ENCODE results near the gene TAP2.
A peak's percentile ranks its signal among the peaks of the same experiment; 100 is the strongest.

TAP2 gene

DNA sequence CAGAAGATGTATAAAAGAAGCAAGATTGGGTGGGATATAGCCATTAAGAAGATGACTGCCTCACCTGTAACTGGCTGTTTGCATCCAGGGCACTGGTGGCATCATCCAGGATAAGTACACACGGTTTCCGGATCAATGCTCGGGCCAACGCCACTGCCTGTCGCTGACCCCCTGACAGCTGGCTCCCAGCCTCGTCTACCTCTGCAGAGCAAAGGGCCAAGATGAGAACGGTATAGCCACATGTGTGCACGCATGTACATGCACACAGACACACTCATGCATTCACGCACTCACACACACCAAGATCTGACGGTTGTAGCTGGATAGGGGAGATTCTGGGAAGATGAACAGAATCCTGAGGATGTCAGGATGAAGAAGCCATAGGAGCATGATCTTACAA is 8.5 kb upstream of the TAP2 start:
- no peak overlapping the region for H3K4ac ChIP-seq (ENCODE audit: low read depth, low read length)
- peaks cover 9% of the 10 kb centered on the region for H3K27me3 ChIP-seq (ENCODE audit: insufficient read depth, low read length, poor library complexity)
- H3K4me1 ChIP-seq (ENCODE audit: control insufficient read depth, low read depth, low read length): no peaks in the 10 kb centered on the region
- no peak overlapping the region for H3K18ac ChIP-seq (ENCODE audit: low read length)
- H4K5ac ChIP-seq (ENCODE audit: low read length): no peak overlapping the region
- no peak overlapping the region for H2BK15ac ChIP-seq (replicated peaks; ENCODE audit: low read depth)
- no peak overlapping the region for H2BK120ac ChIP-seq (ENCODE audit: low read depth, low read length)
- H3K56ac ChIP-seq (ENCODE audit: low read length): no peak overlapping the region
- no peak overlapping the region for H3K4me3 ChIP-seq (ENCODE audit: low read length)
- H3K79me2 ChIP-seq (ENCODE audit: control insufficient read depth, insufficient read depth, low read length): no peaks in the 10 kb centered on the region
- no peaks in the 10 kb centered on the region for H3K36me3 ChIP-seq (ENCODE audit: control insufficient read depth, insufficient read depth, low read length)
- H3K27ac ChIP-seq (ENCODE audit: low read depth, low read length): no peak overlapping the region
- no peak overlapping the region for H2AK5ac ChIP-seq (ENCODE audit: low read length)
- WGBS (ENCODE audit: extremely low coverage, insufficient coverage, low lambda C conversion rate): no CpG with 5 or more reads among the region's 10 CpGs
- no peak overlapping the region for H2BK5ac ChIP-seq (ENCODE audit: low read length)
- no peak overlapping the region for H3K9ac ChIP-seq (ENCODE audit: low read length)
- no peak for DNase-seq
- H3K4me2 ChIP-seq (ENCODE audit: low read length): no peak overlapping the region
- no peak overlapping the region for H3K23ac ChIP-seq (ENCODE audit: low read length)
- H3K79me1 ChIP-seq (ENCODE audit: low read length): no peaks in the 10 kb centered on the region
- no peak overlapping the region for H4K8ac ChIP-seq (ENCODE audit: low read depth, low read length)

DNA sequence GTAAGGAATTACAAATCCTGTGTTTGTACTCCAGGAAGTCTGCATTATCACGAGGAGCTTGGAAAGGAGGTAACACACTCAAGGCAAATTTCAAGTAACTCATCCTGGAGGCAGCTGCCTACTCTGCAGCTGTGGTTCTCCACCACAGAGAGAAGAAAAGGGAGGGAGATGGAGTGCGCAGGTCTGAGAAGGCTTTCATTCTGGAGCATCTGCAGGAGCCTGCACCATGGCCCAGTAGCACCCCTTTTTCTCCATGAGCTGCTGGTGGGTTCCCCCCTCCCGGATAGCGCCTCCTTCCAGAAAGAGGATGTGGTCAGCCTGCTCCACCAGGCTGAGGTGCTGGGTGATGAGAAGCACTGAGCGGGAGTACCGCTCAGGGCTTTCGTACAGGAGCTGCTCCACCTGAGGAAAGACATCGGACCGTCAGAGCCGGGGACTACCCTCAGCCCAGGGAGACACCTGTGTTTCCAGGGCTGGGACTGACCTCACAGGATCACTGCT is 6.9 kb upstream of the TAP2 start:
- no peak overlapping the region for H3K27ac ChIP-seq (ENCODE audit: low read depth, low read length)
- no peaks in the 10 kb centered on the region for H3K79me2 ChIP-seq (ENCODE audit: control insufficient read depth, insufficient read depth, low read length)
- no peak overlapping the region for H3K56ac ChIP-seq (ENCODE audit: low read length)
- H3K4me3 ChIP-seq (ENCODE audit: low read length): no peak overlapping the region
- peaks cover 2% of the 10 kb centered on the region for H3K27me3 ChIP-seq (ENCODE audit: insufficient read depth, low read length, poor library complexity)
- no peak overlapping the region for H2BK15ac ChIP-seq (replicated peaks; ENCODE audit: low read depth)
- no peak overlapping the region for H3K9ac ChIP-seq (ENCODE audit: low read length)
- no peaks in the 10 kb centered on the region for H3K79me1 ChIP-seq (ENCODE audit: low read length)
- no peak overlapping the region for H2BK5ac ChIP-seq (ENCODE audit: low read length)
- no peak overlapping the region for H3K18ac ChIP-seq (ENCODE audit: low read length)
- no peak for DNase-seq
- WGBS (ENCODE audit: extremely low coverage, insufficient coverage, low lambda C conversion rate): no CpG with 5 or more reads among the region's 10 CpGs
- no peak overlapping the region for H4K5ac ChIP-seq (ENCODE audit: low read length)
- H3K36me3 ChIP-seq (ENCODE audit: control insufficient read depth, insufficient read depth, low read length): no peaks in the 10 kb centered on the region
- no peaks in the 10 kb centered on the region for H3K4me1 ChIP-seq (ENCODE audit: control insufficient read depth, low read depth, low read length)
- H2BK120ac ChIP-seq (ENCODE audit: low read depth, low read length): no peak overlapping the region
- no peak overlapping the region for H3K4ac ChIP-seq (ENCODE audit: low read depth, low read length)
- H4K8ac ChIP-seq (ENCODE audit: low read depth, low read length): no peak overlapping the region
- H3K4me2 ChIP-seq (ENCODE audit: low read length): no peak overlapping the region
- H2AK5ac ChIP-seq (ENCODE audit: low read length): no peak overlapping the region
- H3K23ac ChIP-seq (ENCODE audit: low read length): no peak overlapping the region

DNA sequence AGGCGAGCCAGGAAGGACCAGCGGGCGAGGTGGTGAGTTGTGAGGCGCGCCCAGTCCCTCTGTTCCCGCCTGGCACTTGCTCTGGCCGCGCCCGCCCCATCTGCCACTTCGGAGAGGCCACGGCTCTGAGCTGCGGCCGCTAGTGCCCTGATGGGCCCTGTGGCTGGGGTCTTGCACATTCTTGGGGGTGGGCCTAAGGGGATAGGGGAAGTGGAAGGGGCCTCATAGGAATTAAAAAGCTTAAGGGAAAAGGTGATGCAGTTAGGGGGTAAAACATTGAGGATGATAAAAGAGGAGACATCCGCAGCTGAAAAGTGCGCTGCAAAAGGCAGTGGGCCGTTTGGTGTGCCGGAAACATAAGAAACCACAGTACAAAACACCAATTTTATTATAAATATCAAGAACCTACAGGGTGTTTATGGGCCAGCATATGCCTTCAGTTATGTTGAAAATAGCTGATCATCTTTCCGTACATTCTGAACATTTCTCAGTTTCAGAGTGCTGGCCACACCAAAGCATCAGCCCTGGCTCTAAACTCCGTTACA is 6.4 kb upstream of the TAP2 start:
- H2BK15ac ChIP-seq (replicated peaks; ENCODE audit: low read depth): no peak overlapping the region
- no peak overlapping the region for H3K4ac ChIP-seq (ENCODE audit: low read depth, low read length)
- H3K27ac ChIP-seq (ENCODE audit: low read depth, low read length): no peak overlapping the region
- H3K9ac ChIP-seq (ENCODE audit: low read length): peak overlapping the region; percentile 35
- H3K4me2 ChIP-seq (ENCODE audit: low read length): peak overlapping the region; percentile 43
- no CpG with 5 or more reads among the region's 19 CpGs for WGBS (ENCODE audit: extremely low coverage, insufficient coverage, low lambda C conversion rate)
- no peak overlapping the region for H2BK5ac ChIP-seq (ENCODE audit: low read length)
- H3K27me3 ChIP-seq (ENCODE audit: insufficient read depth, low read length, poor library complexity): peaks cover 2% of the 10 kb centered on the region
- no peaks in the 10 kb centered on the region for H3K4me1 ChIP-seq (ENCODE audit: control insufficient read depth, low read depth, low read length)
- H3K23ac ChIP-seq (ENCODE audit: low read length): no peak overlapping the region
- no peaks in the 10 kb centered on the region for H3K36me3 ChIP-seq (ENCODE audit: control insufficient read depth, insufficient read depth, low read length)
- H4K5ac ChIP-seq (ENCODE audit: low read length): no peak overlapping the region
- no peak for DNase-seq
- H3K79me2 ChIP-seq (ENCODE audit: control insufficient read depth, insufficient read depth, low read length): no peaks in the 10 kb centered on the region
- H4K8ac ChIP-seq (ENCODE audit: low read depth, low read length): no peak overlapping the region
- H3K79me1 ChIP-seq (ENCODE audit: low read length): no peaks in the 10 kb centered on the region
- H3K56ac ChIP-seq (ENCODE audit: low read length): peak overlapping the region; percentile 78
- no peak overlapping the region for H3K18ac ChIP-seq (ENCODE audit: low read length)
- no peak overlapping the region for H2BK120ac ChIP-seq (ENCODE audit: low read depth, low read length)
- H3K4me3 ChIP-seq (ENCODE audit: low read length): no peak overlapping the region
- no peak overlapping the region for H2AK5ac ChIP-seq (ENCODE audit: low read length)

DNA sequence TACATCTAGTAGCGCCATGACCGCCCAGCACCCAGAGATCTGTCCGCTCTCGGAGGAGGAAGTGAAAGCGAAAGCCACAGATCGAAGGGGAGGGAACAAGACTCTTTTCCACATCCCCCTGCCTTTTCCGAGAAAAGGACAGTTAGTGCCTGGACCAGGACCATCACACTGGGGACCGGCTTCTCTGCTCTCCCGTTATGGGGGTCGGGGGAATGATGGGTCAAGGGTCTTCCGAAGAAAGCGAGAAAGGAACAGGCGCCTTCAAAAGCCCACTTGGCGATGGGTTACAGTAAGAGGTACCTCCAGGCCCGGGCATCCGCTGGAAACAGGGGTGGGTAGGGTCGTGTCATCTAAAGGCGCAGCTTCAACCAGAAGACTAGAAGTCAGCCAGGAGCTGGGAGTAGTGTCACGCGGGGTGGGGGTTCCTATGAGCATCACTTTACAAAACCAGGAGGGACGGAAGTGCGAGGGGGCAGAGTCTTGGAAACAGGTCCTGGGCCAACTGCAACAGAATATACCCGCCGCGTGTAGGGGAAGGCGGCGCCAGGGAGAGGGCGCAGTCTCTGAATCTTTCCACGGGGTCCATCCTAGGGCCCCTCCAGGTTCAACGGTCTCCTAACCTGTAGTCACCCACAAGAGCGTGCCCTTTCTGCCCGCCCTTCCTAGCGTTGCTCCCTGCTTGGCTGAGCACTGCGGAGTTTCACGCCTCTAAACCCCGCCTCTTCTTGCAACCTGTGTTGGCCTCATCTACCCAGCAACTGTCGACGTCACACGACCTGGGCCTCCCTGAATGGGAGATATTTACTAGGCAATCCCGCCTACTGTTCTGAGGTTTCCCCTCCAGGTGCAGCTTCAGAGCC is 5.7 kb upstream of the TAP2 start, which contains the start of gene PSMB8:
TSS of gene PSMB8 (minus strand) at position 69 of the 860 bp plus-strand sequence. CDS start at position 18, 51 bp downstream.
- H4K5ac ChIP-seq (ENCODE audit: low read length): no peak within 1 kb of the TSS
- no peak within 1 kb of the TSS for H2BK15ac ChIP-seq (replicated peaks; ENCODE audit: low read depth)
- peak within 1 kb of the TSS; percentile 19 for H3K18ac ChIP-seq (ENCODE audit: low read length)
- H3K4me3 ChIP-seq (ENCODE audit: low read length): peak within 1 kb of the TSS; percentile 42
- H3K79me2 ChIP-seq (ENCODE audit: control insufficient read depth, insufficient read depth, low read length): no peaks in the 10 kb centered on the region
- no CpG with 5 or more reads among the region's 40 CpGs for whole genome bisulfite sequencing (ENCODE audit: extremely low coverage, insufficient coverage, low lambda C conversion rate)
- peak within 1 kb of the TSS; percentile 78 for H3K56ac ChIP-seq (ENCODE audit: low read length)
- H3K27me3 ChIP-seq (ENCODE audit: insufficient read depth, low read length, poor library complexity): peaks cover 2% of the 10 kb centered on the region
- no peak within 1 kb of the TSS for H2AK5ac ChIP-seq (ENCODE audit: low read length)
- H3K4me1 ChIP-seq (ENCODE audit: control insufficient read depth, low read depth, low read length): no peaks in the 10 kb centered on the region
- H2BK5ac ChIP-seq (ENCODE audit: low read length): no peak within 1 kb of the TSS
- peak within 1 kb of the TSS; percentile 42 for H3K9ac ChIP-seq (ENCODE audit: low read length)
- peak; percentile 97 for DNase-seq
- H3K4ac ChIP-seq (ENCODE audit: low read depth, low read length): no peak within 1 kb of the TSS
- H3K4me2 ChIP-seq (ENCODE audit: low read length): peak within 1 kb of the TSS; percentile 82
- no peaks in the 10 kb centered on the region for H3K79me1 ChIP-seq (ENCODE audit: low read length)
- H2BK120ac ChIP-seq (ENCODE audit: low read depth, low read length): no peak within 1 kb of the TSS
- H3K23ac ChIP-seq (ENCODE audit: low read length): no peak within 1 kb of the TSS
- H4K8ac ChIP-seq (ENCODE audit: low read depth, low read length): no peak within 1 kb of the TSS
- H3K27ac ChIP-seq (ENCODE audit: low read depth, low read length): no peak within 1 kb of the TSS
- no peaks in the 10 kb centered on the region for H3K36me3 ChIP-seq (ENCODE audit: control insufficient read depth, insufficient read depth, low read length)

DNA sequence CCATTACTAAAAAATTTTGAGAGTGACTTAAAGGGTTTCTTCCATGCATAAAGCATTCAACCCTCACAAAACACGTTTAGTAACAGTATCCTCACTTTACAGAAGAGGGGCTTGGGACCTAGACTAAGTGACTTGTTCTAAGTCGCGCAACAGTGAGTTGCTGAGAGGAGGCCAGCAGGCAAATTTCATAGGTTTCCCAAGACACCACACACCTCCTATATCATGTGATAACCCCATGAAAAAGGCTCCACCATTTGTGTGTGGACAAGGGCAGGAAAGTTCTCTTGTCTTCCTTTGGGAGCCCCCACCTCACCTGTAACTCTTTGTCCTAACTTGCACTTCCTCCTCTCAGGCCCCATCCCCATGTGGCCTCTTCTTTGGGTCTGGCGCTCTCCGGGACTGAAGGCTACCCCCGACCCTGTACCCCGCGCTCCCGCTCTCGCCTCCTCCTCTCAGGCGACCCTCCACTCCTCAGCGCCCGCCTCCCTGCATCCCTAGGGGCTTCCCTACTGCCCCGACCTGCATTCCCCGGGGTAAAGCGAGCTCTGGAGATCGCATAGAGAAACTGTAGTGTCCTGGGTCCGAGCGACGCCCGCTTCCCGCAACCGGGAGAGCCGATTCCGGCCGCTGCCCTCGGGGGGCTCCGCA is 4.9 kb upstream of the TAP2 start:
- no peak overlapping the region for H3K4ac ChIP-seq (ENCODE audit: low read depth, low read length)
- no peak overlapping the region for H4K8ac ChIP-seq (ENCODE audit: low read depth, low read length)
- peak overlapping the region; percentile 42 for H3K9ac ChIP-seq (ENCODE audit: low read length)
- peak overlapping the region; percentile 19 for H3K18ac ChIP-seq (ENCODE audit: low read length)
- H2BK5ac ChIP-seq (ENCODE audit: low read length): no peak overlapping the region
- H3K4me3 ChIP-seq (ENCODE audit: low read length): peak overlapping the region; percentile 42
- no peak overlapping the region for H3K27ac ChIP-seq (ENCODE audit: low read depth, low read length)
- H3K23ac ChIP-seq (ENCODE audit: low read length): no peak overlapping the region
- DNase-seq: no peak
- H2BK120ac ChIP-seq (ENCODE audit: low read depth, low read length): no peak overlapping the region
- H3K79me1 ChIP-seq (ENCODE audit: low read length): no peaks in the 10 kb centered on the region
- H2AK5ac ChIP-seq (ENCODE audit: low read length): no peak overlapping the region
- H3K79me2 ChIP-seq (ENCODE audit: control insufficient read depth, insufficient read depth, low read length): no peaks in the 10 kb centered on the region
- H2BK15ac ChIP-seq (replicated peaks; ENCODE audit: low read depth): no peak overlapping the region
- no CpG with 5 or more reads among the region's 28 CpGs for WGBS (ENCODE audit: extremely low coverage, insufficient coverage, low lambda C conversion rate)
- H3K4me1 ChIP-seq (ENCODE audit: control insufficient read depth, low read depth, low read length): no peaks in the 10 kb centered on the region
- peak overlapping the region; percentile 82 for H3K4me2 ChIP-seq (ENCODE audit: low read length)
- H3K56ac ChIP-seq (ENCODE audit: low read length): peak overlapping the region; percentile 60
- H3K27me3 ChIP-seq (ENCODE audit: insufficient read depth, low read length, poor library complexity): peaks cover 2% of the 10 kb centered on the region
- H4K5ac ChIP-seq (ENCODE audit: low read length): no peak overlapping the region
- H3K36me3 ChIP-seq (ENCODE audit: control insufficient read depth, insufficient read depth, low read length): no peaks in the 10 kb centered on the region
